ENCODE data around the gene KIRREL3. TPM values are rescaled to one million over a fixed set of nuclear protein-coding genes. Genes with fewer than 3 reads are reported as not detected.

Gene KIRREL3
- total RNA-seq, 2 donors from 2014 or later = 1.2 to 1.3 TPM

DNA sequence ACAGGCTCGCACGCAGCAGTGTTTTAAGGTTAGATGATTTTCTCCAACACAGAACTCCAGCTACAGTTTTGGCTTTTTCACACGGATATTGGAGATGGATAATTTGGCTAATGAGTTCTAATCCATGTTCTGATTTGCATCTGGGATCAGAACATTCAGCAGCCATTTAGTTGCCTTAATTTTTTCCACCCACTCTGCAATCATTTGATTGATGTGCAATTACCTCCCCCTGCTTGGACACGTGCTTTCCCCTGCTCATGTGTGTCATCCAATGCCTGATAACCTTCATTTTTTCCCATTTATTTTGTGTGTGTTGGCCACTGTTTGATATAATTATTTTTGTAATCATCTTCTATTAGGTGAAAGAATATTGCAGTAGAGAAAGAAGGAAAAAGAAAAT is 387.3 kb downstream of the KIRREL3 start:
- ATAC-seq (no peak), DNase-seq (no peak)
- intact Hi-C loops (cut with DNase I, micrococcal nuclease) = no loop called here

DNA sequence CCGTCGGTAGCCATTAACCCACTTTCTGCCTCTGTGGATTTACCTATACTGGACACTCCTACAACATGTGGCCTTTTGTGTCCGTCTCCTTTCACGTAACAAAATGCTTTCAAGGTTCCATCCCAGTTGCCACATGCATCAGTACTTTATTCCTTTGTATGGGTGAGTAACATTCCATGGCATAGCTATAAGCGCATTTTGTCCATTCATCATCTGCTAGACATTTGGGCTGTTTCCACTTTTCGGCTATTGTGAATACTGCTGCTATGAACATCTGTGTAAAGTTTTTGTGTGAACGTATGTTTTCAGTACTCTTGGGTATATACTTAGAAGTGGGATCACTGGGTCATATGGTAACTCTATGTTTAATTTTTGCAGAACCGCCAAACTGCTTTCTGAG is 387.9 kb downstream of the KIRREL3 start:
- intact Hi-C loops (cut with DNase I, micrococcal nuclease) = no loop called here
- no peak for ATAC-seq
- no peak for DNase-seq

- ATAC-seq = no peak
- DNase-seq = no peak
- intact Hi-C loops (cut with DNase I, micrococcal nuclease) = no loop called here
Observed at GRCh38 chr11:126611438-126611837, 389.1 kb downstream of the KIRREL3 start.

DNA sequence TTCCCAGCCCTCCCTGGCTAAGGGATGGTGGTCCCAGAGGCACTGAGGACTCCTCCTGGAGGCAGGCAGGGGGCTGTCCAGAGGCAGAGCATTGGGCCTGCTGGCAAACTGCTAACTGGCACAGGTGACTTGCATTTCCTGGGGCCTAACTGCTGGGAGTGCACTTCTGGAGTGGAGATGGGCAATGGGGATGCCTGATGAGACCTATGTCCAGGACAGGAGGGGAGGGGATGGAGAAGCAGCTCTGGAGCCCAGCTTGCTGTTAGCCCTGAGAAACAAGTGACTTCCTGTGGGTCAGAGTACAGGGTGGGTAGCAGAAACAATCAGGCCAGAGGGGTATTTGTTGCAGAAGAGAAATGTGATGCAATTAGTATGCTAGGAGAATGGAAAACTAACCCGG is 391.9 kb downstream of the KIRREL3 start:
- ATAC-seq (no peak), DNase-seq (no peak)
- intact Hi-C loops (cut with DNase I, micrococcal nuclease) = no loop called here

DNA sequence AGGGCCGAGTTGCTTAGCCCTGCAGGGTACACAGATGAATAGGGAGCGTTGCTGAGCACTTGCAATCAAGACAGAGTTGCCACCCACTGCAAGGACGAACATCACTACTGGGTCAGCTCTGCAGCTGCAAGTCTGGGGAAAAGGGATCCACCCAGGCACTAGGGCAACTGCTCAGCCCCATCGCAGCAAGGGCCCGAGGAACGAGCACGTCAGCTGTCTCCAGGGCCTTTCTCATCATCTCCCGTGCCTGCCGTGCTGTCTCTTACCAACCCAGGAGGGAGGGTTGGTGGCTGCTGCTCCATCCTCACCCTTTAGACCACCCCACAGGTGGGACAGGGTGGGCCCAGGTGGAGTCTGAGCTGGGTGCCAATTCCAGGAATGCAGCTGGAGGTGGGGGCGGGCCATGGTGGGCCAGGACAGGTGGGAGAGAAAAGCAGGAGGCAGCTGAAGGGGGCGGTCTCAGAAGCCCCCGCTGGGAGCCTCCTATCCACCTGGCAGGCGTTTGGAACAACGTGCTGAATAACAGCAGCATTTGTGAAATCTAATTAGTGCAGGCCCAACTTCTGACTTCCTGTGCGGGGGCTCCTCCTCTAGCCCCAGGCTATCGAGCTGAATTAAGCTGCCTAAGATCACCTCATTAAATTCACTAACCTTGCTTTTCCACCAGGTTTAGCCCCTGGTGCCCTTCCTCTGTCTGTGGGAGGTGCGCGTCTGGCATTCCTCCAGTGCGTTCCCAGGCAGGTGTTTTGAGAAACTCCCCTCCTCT is 392.6 kb downstream of the KIRREL3 start:
- DNase-seq (no peak), ATAC-seq (no peak)
- intact Hi-C loops (cut with DNase I, micrococcal nuclease) = no loop called here

- DNase-seq (peak in 1 of 2 donors; percentile 41), ATAC-seq (peak; percentile 87)
- intact Hi-C loops (cut with DNase I, micrococcal nuclease) = no loop called here
Observed at GRCh38 chr11:126607374-126607773, 393.2 kb downstream of the KIRREL3 start.

- DNase-seq (no peak), ATAC-seq (no peak)
- intact Hi-C loops (cut with DNase I, micrococcal nuclease) = no loop called here
Observed at GRCh38 chr11:126606484-126606883, 394.1 kb downstream of the KIRREL3 start.

GRCh38 chr11:126604461-126604860 is 396.1 kb downstream of the KIRREL3 start:
- intact Hi-C loops (cut with DNase I, micrococcal nuclease) = no loop called here
- no peak for DNase-seq
- ATAC-seq = no peak

DNA sequence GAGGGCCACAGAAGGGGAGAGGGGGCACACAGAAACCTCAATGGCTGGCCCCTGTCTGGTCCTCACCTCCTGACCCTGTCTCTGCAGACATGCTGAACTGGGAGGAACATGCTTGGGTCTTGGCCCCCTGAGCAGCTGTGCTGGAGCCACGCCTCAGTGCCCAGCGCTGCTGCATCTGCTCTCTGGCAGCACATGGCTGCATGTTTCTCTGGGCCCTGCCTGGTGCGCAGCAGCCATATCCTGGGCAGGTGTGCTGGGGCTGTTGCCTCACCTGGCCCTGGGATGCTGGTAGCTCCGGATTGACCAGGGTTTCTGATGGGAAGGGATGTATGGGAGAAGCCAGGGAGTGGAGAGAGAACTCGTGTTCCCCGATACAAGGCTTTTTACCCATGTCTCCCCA is 397.1 kb downstream of the KIRREL3 start:
- no peak for ATAC-seq
- DNase-seq = no peak
- intact Hi-C loops (cut with DNase I, micrococcal nuclease) = no loop called here

DNA sequence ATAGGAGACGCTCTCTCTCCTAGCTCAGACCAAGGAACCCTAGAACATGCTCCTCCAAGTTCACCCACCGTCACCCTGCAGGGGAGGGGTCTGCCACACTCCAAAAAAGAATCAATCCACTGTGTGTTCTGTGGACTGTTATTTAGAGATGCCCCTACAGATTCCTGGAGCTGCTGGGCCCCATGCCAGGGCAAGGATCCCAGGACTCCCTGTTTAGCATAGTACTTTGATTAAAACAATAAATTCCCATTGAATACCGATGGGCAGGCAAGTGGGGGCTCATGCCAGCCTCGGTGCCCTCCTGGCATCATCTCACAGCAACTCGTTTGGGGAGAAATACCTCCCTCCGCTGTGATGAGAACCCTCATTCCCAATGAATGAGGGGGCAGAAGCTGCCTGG is 397.6 kb downstream of the KIRREL3 start:
- DNase-seq (no peak), ATAC-seq (no peak)
- intact Hi-C loops (cut with DNase I, micrococcal nuclease) = no loop called here

DNA sequence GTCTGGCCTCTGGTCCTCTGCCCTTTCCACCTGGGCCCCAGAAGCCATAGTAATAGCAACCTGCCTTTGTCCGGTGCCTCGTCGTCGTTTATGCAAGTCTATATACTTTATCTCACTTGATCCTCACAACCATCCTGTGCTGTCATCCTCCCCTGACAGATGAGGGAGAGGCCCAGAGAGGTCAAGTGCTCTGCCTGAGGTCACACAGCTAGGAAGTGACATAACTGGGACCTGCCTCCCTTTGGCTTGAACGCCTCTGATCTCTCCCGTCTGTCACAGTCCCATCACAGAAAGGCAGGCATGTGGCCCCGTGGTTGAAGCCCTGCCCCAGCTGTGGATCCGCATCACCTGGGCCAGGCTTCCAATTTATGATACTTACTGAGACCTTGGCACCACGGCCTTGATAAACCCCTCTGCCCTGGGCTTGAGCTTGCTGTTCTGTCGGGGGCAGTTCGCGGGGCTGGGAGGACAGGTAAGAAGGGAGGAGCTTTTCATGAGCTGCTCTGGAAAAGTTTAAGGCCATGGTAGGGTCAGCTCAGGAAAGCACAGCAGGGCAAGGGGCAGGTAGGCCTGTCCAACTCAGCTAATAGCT is 398.1 kb downstream of the KIRREL3 start:
- no peak for DNase-seq
- no peak for ATAC-seq
- intact Hi-C loops (cut with DNase I, micrococcal nuclease) = no loop called here

GRCh38 chr11:126601550-126602215 is 398.9 kb downstream of the KIRREL3 start:
- no peak for DNase-seq
- intact Hi-C loops (cut with DNase I, micrococcal nuclease) = no loop called here
- ATAC-seq = no peak

GRCh38 chr11:126601136-126601535 is 399.4 kb downstream of the KIRREL3 start:
- ATAC-seq (no peak), DNase-seq (no peak)
- intact Hi-C loops (cut with DNase I, micrococcal nuclease) = no loop called here

DNA sequence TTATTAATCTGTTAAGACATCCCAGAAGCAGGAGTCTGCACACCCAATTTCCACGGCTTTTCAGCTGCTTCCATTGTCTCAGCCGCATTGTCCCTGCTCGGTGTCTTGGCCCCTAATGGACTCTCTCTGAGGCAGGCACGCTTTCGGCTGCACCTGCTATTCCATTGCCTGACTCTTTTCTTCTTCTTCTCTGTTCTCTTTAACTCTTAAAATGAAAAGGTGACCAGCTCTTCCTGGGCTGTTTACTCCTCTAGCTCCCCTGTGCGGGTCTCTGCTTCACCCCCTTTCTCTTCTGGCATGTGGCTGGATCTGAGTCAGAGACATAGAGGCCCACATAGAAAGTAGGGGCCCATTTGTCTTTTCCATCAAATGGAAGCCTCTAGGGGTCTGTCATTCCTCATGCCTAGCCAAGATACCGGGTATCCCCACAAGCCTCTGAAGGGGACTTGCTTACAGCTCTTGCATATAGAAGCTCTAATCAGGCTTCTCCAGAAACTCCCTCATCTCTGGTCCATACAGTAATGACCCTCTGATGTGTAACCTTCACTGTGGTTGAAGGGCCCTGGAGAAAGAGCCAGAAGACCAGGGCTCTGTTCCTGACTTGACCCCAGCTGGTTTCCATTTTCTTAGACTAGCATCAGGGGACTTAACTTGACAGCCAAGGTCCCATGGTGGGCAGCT is 401.2 kb downstream of the KIRREL3 start:
- ATAC-seq = no peak
- intact Hi-C loops (cut with DNase I, micrococcal nuclease) = no loop called here
- no peak for DNase-seq

DNA sequence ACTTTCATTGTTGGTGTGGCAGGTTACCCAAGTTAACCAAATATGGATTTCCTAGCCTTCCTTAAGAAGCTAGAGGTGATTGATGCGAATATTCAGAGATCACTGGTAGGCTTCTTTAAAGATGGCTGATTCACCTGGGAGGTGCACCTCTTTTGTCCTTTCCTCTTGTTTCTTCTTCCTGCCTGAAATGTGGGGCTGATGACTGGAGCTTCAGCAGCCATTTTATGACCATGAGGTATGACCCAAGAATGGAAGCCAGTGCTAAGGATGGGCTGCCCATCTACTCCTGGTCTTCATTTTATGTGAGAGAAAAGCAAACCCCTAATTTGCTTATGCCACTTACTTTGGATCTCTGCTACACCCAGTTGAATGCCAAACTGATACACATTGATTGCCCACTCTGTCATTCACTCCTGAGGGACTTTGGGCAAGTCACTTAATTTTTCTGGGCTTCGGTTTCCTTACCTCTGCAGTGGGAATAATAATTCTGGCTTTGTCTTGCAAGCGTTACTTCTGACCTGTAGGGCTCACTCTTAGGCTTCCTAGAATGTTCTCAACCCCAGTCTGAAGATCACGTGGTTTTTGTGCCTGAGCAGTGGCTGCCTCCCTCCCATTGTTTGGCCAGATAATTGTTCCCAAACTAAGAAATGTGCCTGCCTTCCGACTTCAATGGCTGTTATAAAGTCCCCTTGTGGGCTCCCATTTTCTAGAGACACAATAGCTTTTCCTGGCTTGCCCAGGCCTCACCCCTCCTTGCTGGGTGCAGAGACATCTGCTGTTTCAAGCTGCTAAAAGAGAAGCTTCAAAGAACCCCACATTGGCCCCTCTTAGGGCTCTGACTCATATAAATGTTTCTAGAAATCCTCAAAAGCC is 402.0 kb downstream of the KIRREL3 start:
- intact Hi-C loops (cut with DNase I, micrococcal nuclease) = no loop called here
- no peak for ATAC-seq
- no peak for DNase-seq

GRCh38 chr11:126597041-126597440 is 403.5 kb downstream of the KIRREL3 start:
- ATAC-seq = no peak
- DNase-seq = no peak
- intact Hi-C loops (cut with DNase I, micrococcal nuclease) = no loop called here

DNA sequence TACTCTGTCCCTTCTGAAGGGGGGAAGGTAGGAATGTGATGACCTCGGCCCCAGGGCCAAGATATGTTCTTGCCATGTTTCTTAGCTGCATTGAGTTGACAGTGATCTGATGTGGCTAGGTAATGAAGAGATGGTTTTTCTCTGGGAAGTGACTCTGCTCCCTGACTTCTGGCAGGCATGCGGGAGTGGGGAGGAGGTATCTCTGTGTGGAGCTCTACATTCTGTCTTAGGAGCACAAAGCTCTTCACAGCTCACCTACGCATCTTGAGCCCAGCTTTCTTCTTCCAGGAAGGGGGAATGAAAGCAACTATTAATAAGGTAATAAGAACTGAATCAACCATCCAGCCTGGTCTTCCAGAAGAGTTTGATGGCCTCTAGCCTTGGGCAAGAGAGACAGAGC is 404.1 kb downstream of the KIRREL3 start:
- no peak for ATAC-seq

GRCh38 chr11:126595560-126595959 is 405.0 kb downstream of the KIRREL3 start:
- no peak for DNase-seq
- no peak for ATAC-seq
- intact Hi-C loops (cut with DNase I, micrococcal nuclease) = no loop called here

More for the DNA sequence above, 404.1 kb downstream of the KIRREL3 start:
- no peak for DNase-seq
- intact Hi-C loops (cut with DNase I, micrococcal nuclease) = no loop called here

GRCh38 chr11:126594921-126595367 is 405.6 kb downstream of the KIRREL3 start:
- intact Hi-C loops (cut with DNase I, micrococcal nuclease) = no loop called here
- no peak for ATAC-seq

More at GRCh38 chr11:126594921-126595367, 405.6 kb downstream of the KIRREL3 start:
- DNase-seq = no peak

All from left colon (tissue), 2 donors.